HepG2 (cell line): ENCODE measurements around the gene NAALADL1. TPM values are rescaled to one million over a fixed set of nuclear protein-coding genes. Genes with fewer than 3 reads are reported as not detected.
A peak's percentile ranks its signal among the peaks of the same experiment; 100 is the strongest.

Experiments
- AHR ChIP-seq: IDR thresholded peaks from 2 replicates; pipeline ENCODE4 v1.6.1; 2018; ENCODE audit warnings: missing genetic modification reagents, missing compliant biosample characterization
- ARID3A ChIP-seq: IDR thresholded peaks from 2 replicates; pipeline ENCODE4 v1.6.1; 2012; ENCODE audit warnings: low read depth, low read length, improper control_type of control experiment
- BCLAF1 ChIP-seq: fragments of 450-650 bp; IDR thresholded peaks from 2 replicates; pipeline ENCODE4 v1.6.1; 2017; ENCODE audit warnings: mild to moderate bottlenecking
- BRCA1 ChIP-seq: sonication (generic); formaldehyde crosslinking; IDR thresholded peaks from 2 replicates; pipeline ENCODE4 v1.4.0; 2020; ENCODE audit warnings: missing genetic modification reagents
- CC2D1A ChIP-seq: sonication (generic); formaldehyde crosslinking; IDR thresholded peaks from 2 replicates; pipeline ENCODE4 v1.8.1; 2023; ENCODE audit warnings: mild to moderate bottlenecking, missing genetic modification reagents
- ELK4 ChIP-seq: sonication (generic); formaldehyde crosslinking; IDR thresholded peaks from 2 replicates; pipeline ENCODE4 v1.9.0; 2021; ENCODE audit warnings: missing genetic modification reagents, borderline replicate concordance
- HBP1 ChIP-seq: IDR thresholded peaks from 2 replicates; pipeline ENCODE4 v1.6.1; 2016; ENCODE audit warnings: low read depth, control low read depth
- LRRFIP1 ChIP-seq: sonication (generic); formaldehyde crosslinking; conservative IDR thresholded peaks from 2 replicates; pipeline ENCODE4 v1.4.0; 2020; ENCODE audit warnings: missing genetic modification reagents
- MED13 ChIP-seq: sonication (generic); formaldehyde crosslinking; IDR thresholded peaks from 2 replicates; pipeline ENCODE4 v1.5.0; 2020; ENCODE audit warnings: missing genetic modification reagents
- NFRKB ChIP-seq: fragments of 450-650 bp; IDR thresholded peaks from 2 replicates; pipeline ENCODE4 v1.6.1; 2017
- PITX1 ChIP-seq: sonication (generic); formaldehyde crosslinking; IDR thresholded peaks from 2 replicates; pipeline ENCODE4 v1.5.1; 2020; ENCODE audit warnings: mild to moderate bottlenecking, missing genetic modification reagents
- PLSCR1 ChIP-seq: sonication (generic); formaldehyde crosslinking; IDR thresholded peaks from 2 replicates; pipeline ENCODE4 v1.5.0; 2020; ENCODE audit warnings: missing genetic modification reagents, mild to moderate bottlenecking, borderline replicate concordance
- SMARCE1 ChIP-seq: fragments of 450-650 bp; IDR thresholded peaks from 2 replicates; pipeline ENCODE4 v1.6.1; 2017; ENCODE audit warnings: borderline replicate concordance
- ZBTB34 ChIP-seq: sonication (generic); formaldehyde crosslinking; IDR thresholded peaks from 2 replicates; pipeline ENCODE4 v1.8.0; 2022; ENCODE audit warnings: mild to moderate bottlenecking, missing genetic modification reagents
- ZNF160 ChIP-seq: sonication (generic); formaldehyde crosslinking; IDR thresholded peaks from 2 replicates; pipeline ENCODE4 v1.8.0; 2022; ENCODE audit warnings: mild to moderate bottlenecking, inconsistent platforms, missing genetic modification reagents
- ZNF329 ChIP-seq: sonication (generic); formaldehyde crosslinking; IDR thresholded peaks from 2 replicates; pipeline ENCODE4 v1.9.0; 2021; ENCODE audit warnings: low read depth, mild to moderate bottlenecking, missing genetic modification reagents
- ZNF333 ChIP-seq: sonication (generic); formaldehyde crosslinking; IDR thresholded peaks from 2 replicates; pipeline ENCODE4 v1.4.0; 2020; ENCODE audit warnings: mild to moderate bottlenecking, missing genetic modification reagents, borderline replicate concordance
- polyA plus RNA-seq, 8 experiments: library from polyadenylated mRNA; depleted of rRNA in 3 of 8; stranded (reverse) in 7 of 8; unstranded in 1 of 8; fragments of >200 nt; fragmentation: Illumina TruSeq in 4 of 8; extraction: Trizol in 4 of 8; gene quantifications; 2 replicates each; pipeline versions ENCODE4 v1.2.1 to v1.2.3, GENCODE V29; 2011 to 2016; ENCODE audit warnings: low read depth in 4 of 8, missing spikeins in 1 of 8, mixed read lengths in 1 of 8; ENCODE audit not compliant: insufficient read depth in 1 of 8
- total RNA-seq, 5 experiments: library from RNA; depleted of rRNA; stranded (reverse); fragments of >200 nt; fragmentation: Illumina TruSeq; extraction: Trizol; gene quantifications; 2 replicates each; pipeline ENCODE4 v1.2.3, GENCODE V29; 2016; ENCODE audit warnings: low read depth in 1 of 5

Gene NAALADL1
- total and polyA plus RNA-seq, 2 of the 13 experiments (the other 11 are each of a cell fraction or from before 2014, with no cell fraction given), result 9.3 to 33.9 TPM

DNA sequence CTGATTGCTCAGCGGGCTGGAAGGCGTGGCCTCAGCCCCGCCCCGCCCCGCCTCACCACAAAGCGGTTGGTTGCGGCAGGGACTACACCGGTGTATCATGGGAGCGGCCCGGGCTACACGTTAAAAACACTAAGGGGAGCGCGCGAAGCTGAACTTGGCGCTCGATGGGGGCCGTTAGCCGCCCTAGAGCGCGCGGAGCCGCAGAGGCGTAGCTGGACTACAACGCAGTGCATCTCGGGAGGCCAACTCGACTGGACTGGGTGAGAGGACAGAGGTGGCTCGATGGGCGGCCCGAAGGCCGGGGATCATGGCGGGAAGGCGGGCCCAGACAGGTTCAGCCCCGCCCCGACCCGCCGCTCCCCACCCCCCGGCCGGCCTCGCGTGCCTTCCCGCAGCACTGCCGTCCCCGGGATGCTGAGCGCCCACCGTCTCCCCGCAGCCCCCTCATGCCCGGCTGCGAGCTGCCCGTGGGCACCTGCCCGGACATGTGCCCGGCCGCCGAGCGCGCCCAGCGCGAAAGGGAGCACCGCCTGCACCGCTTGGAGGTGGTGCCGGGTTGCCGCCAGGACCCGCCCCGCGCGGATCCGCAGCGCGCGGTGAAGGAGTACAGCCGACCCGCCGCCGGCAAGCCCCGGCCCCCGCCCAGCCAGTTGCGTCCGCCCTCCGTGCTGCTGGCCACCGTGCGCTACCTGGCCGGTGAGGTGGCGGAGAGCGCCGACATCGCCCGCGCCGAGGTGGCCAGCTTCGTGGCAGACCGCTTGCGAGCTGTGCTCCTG, 17.3 kb downstream of the NAALADL1 start, which contains the start of gene SAC3D1 (continued):
- no peak for TF ChIP-seq BCLAF1
- TF ChIP-seq LRRFIP1 (CRISPR knock-in tag), result no peak
- no peak for TF ChIP-seq HBP1
- TF ChIP-seq SMARCE1, result no peak
- TF ChIP-seq AHR (CRISPR knock-in tag), result no peak
- no peak for TF ChIP-seq ZNF160
- TF ChIP-seq BRCA1 (CRISPR knock-in tag), result 0 out of 2 replicates have a peak, but pooled peaks have one; percentile 35
- no peak for TF ChIP-seq ARID3A
- TF ChIP-seq PITX1, result peak; percentile 38; the same call in 1 of the 2 replicates
- no peak for TF ChIP-seq PLSCR1 (CRISPR knock-in tag)
- TF ChIP-seq ELK4 (CRISPR knock-in tag), result no peak
- no peak for TF ChIP-seq ZNF333 (CRISPR knock-in tag)
- 0 out of 2 replicates have a peak, but pooled peaks have one; percentile 40 for TF ChIP-seq ZBTB34 (CRISPR knock-in tag)
- 0 out of 2 replicates have a peak, but pooled peaks have one; percentile 59 for TF ChIP-seq ZNF329
- no peak for TF ChIP-seq CC2D1A (CRISPR knock-in tag)
- TF ChIP-seq NFRKB, result no peak
- TF ChIP-seq MED13 (CRISPR knock-in tag), result no peak
